H54 (cell line): ENCODE data around the gene ATP6AP2.

Source experiments
- DNase-seq: peaks from one replicate; pipeline ENCODE4 v3.0.0; 2011; ENCODE audit warnings: low spot score, mixed read lengths; ENCODE audit not compliant: insufficient read length
- FAIRE-seq: peaks from 3 replicates; lab custom pipeline; 2011; peaks lifted over from hg19 to GRCh38; lab: Jason Lieb, UNC
- POLR2A ChIP-seq: IDR thresholded peaks from 2 replicates; pipeline ENCODE4 v1.6.1; 2011; ENCODE audit warnings: low read depth, mild to moderate bottlenecking, low read length

The ATP6AP2 gene

DNA sequence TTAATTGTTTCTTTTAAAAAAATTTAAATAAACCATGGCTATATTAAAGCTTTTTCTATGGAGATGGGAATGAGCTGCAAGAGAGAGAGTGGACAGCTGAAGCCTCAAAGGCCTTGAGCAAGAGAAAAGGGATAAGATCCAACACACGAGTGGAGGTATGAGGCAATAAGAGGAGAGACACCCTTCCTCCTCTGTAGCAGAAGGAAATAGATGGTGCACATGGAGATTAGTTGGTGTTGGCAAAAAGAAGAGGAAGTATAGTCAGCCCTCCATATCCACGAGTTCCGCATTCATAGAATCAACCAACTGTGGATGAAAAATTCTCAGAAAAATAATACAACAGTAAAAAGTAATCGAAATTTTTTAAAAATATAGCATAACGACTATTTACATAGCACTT, 63.4 kb downstream of the ATP6AP2 start:
- FAIRE-seq (no peak), DNase-seq (no peak)
- TF ChIP-seq POLR2A: no peak

DNA sequence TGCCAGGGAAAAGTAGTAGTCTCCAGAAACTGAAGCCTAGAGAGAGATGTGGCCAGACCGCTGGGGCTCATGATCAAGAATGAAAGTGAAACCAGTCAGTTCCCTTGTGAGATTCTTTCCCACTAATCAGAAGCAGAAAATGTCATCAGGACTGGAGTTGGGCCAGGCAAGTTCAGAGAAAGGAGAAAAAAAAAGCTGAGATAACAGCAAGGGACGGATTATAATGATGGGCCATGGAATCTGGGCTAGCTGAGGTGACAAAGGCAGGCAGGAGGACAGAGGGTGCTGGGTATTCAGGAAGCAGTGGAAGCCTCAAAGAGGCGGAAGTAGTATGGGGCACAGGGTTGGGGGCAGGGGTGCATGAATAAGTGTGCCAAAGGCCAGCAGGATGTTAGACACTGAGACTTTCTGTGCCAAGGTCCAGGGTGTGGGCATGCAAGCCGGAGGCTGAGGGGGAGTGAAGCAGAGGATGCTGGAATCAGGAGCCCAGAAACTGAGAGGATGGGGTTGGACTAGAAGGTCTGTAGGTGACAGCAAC, 64.1 kb downstream of the ATP6AP2 start:
- TF ChIP-seq POLR2A: 0 out of 2 replicates have a peak, but pooled peaks have one; percentile 23
- FAIRE-seq (no peak), DNase-seq (peak; percentile 6)

DNA sequence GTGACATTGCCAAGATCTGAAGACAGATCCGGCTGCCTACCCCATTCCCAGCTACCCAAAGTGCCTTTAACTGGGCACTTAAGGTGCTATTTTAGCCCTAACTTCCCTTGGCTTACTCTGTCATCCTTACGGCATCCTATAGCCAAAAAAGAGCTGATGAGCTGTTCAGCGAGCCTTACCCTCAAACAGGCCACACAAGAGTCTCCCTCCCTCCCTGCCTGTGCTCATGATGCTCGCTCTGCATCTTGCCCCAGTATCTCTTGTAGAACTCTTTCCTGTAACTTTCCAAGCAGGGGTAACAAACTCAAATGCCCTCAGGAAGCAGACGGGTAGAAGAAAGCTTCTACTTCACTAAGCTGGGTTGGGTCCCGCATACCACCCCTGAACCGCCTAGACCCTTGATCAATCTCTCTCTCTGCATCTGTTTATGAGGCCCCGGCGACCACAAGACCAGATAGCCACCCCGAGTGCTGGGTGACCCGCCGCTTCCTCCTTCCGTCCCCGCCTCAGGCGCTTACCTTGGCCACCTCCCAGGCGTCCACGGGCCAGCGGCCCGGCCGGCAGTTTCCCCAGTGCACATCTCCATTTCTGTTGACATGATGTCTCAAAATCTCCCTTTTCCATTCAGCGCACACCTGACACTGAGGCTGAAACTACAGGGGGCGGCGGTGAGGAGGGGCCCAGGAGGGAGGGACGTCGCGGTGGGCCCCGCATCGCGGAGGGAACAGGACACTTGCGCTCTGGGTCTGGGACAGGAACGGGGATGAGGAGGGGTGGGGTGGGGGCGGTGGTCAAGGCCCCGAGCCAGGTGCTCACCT, 65.9 kb downstream of the ATP6AP2 start:
- no peak for DNase-seq

DNA sequence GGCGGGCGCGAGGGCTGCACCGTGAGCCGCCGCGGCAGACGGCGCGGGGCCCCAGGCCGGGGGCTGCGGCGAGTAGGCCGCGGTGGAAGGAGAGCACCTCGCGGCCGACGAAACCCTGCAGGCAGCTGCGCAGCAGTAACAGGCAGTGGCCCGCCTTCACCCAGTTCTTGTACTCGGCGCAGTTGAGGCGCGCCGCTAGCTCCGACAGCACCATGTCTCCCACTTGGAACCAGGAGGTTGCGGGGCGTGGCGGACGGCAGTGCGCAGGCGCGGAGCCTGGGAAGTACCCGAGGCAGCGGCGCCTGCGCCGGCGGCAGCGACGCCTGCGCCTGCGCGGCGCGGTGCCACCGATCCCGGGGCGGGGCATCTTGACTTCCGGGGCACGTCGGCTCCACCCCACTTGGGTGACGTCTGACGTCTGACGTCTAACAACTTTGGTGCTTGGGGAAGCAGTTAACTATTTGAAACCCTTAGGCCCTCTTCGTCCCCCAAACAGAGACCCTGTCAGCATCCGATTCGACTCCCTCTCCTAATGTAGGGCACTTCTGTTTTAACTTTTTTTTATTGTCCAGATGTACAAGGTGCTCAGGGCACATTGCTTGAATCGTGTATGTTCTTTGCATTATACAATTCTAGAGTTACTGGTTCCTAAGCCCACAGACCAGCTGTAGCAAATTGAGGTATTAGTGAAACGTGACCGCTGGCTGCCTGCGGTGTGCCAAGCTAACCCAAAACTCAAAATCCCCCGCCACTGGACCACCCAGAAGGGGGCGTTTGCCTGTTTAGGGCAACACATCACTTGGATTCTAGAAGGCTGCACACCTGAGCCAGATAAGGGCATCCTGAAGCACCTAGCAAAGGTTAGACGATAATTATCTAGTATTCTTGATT, 66.8 kb downstream of the ATP6AP2 start, which contains the start of gene CXorf38:
Gene CXorf38, minus strand, starts transcription at position 255 of the 891 bp plus-strand sequence. Its CDS starts 41 bp downstream, at position 214.
- TF ChIP-seq POLR2A: peak; percentile 77
- DNase-seq: peak; percentile 30
- no peak for FAIRE-seq

More for the DNA sequence above, 65.9 kb downstream of the ATP6AP2 start:
- FAIRE-seq: no peak
- no peak for TF ChIP-seq POLR2A

DNA sequence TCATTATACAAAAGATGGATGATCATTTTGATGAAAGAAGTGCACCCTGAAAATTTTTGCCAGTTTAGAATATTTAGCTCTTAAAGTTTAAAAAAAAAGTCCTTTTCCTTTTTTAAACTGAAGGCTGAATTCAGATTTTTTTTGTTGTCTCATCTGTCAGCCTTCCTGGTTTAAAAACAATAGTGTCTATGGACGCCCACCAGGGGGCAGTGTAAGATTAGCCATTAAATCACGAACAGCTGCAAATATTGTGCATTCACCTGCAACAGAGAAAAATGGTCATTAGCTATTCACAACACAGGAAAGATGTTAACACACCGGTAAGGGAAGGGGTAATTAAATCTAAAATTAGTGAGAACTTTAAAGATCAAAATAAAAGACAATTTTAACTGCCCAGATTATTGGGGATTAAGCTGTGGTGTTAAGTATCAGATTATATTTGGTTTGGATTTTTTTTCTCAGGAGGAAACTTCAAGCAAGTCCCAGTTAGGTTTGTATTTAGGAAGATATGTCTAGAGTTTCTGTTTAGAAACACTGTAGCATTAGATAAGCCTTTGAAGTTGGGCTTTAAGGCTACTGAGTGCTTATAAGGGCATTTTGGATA, 71.0 kb downstream of the ATP6AP2 start:
- no peak for DNase-seq
- no peak for TF ChIP-seq POLR2A
- FAIRE-seq: no peak

DNA sequence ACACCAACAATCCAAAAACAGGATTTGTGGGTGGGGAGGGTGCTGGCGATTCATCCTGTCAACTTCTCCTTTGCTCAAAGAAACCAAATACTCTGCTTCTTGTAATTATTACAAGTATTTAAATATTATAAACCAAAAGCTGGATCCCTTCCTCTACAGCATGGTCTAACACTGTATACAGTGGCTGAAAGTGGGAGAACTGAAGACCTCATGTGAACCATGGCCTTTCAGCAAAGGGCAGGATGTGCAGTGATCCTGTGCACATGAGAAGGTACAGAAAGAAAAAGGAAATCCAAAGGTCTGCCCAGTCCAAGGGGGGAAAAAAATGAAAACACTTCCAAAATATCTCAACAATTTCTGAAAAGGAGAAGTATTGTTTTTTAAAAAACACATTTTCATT, 71.9 kb downstream of the ATP6AP2 start:
- DNase-seq (no peak), FAIRE-seq (no peak)
- TF ChIP-seq POLR2A: no peak

DNA sequence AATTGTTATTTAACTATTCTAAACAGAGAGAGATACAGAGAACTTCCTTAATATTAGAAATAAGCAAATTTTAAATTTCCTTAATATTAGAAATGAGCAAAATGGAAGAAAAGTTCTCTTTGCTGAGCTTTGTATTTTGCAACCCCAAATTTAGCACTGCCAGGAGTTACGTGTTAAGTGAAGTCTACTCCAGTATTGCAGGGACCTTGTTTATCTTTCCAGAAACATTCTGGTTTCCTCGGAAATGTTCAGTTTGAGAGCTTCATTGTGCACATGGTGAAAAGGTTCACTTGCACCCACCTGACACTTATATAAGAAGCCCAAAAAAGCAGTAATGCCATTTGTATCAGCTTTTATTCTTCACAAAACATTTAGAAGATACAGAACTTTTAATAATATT, 72.8 kb downstream of the ATP6AP2 start:
- TF ChIP-seq POLR2A: no peak
- DNase-seq (no peak), FAIRE-seq (no peak)
